ENCODE data around the gene NPIPB6.

GRCh38 chr16:28301620-28302019 is 61.7 kb downstream of the NPIPB6 start:
- TF ChIP-seq POLR2AphosphoS5 (IDR thresholded peaks at IDR 0.05; ENCODE audit: low read depth) (no peak), CTCF (IDR thresholded peaks at IDR 0.05; ENCODE audit: insufficient read depth, low read length) (no peak)
